DND-41 (cell line): Measurements from ENCODE around the gene RBM41.

Source experiments
- EZH2 ChIP-seq: IDR thresholded peaks from 3 replicates; pipeline ENCODE4 v1.6.1; 2012; ENCODE audit warnings: borderline replicate concordance, low read depth, mild to moderate bottlenecking, moderate library complexity, low read length, inconsistent platforms; ENCODE audit not compliant: severe bottlenecking
- TF ChIP-seq, protein P1 (sequence below): IDR thresholded peaks from 2 replicates; pipeline ENCODE4 v1.5.1; 2012; ENCODE audit warnings: borderline replicate concordance, low read length, moderate library complexity, mild to moderate bottlenecking; ENCODE audit not compliant: poor library complexity, severe bottlenecking; ENCODE audit errors: extremely low read depth

DNA sequence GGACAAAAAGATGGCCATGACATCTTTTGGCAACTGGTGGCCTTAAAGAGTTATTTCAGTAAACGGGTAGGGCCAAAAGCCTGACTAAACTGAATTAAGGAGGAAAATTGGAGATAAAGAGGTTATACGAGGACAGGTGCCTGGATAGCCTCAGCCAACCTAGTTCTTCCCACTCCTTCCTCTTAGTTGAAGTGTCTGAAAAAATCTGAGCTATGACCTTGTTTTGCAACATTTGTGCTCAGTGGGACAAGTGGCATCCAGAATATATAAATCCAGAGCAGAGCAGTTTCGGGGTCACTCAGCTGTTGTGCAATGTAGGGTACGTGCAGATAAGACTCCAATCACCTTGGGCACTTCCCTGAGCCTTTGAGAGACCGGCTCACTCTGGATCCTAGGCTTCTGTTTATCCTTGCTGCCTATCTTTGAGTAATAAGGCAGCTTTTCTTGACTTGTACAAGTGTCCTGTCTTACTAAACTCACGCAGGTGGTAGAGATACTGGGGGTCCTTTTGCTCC lies 68.4 kb downstream of the RBM41 start:
- no peak for TF ChIP-seq EZH2
- TF ChIP-seq, protein P1, sequence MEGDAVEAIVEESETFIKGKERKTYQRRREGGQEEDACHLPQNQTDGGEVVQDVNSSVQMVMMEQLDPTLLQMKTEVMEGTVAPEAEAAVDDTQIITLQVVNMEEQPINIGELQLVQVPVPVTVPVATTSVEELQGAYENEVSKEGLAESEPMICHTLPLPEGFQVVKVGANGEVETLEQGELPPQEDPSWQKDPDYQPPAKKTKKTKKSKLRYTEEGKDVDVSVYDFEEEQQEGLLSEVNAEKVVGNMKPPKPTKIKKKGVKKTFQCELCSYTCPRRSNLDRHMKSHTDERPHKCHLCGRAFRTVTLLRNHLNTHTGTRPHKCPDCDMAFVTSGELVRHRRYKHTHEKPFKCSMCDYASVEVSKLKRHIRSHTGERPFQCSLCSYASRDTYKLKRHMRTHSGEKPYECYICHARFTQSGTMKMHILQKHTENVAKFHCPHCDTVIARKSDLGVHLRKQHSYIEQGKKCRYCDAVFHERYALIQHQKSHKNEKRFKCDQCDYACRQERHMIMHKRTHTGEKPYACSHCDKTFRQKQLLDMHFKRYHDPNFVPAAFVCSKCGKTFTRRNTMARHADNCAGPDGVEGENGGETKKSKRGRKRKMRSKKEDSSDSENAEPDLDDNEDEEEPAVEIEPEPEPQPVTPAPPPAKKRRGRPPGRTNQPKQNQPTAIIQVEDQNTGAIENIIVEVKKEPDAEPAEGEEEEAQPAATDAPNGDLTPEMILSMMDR, result no peak
